ENCODE results near the gene ERCC4. TPM values are rescaled to one million over a fixed set of nuclear protein-coding genes. Genes with fewer than 3 reads are reported as not detected.

Gene ERCC4
- total and polyA plus RNA-seq, 2 experiments from 2014 or later: 5.4 to 21.6 TPM

GRCh38 chr16:13997933-13998332 is 78.0 kb downstream of the ERCC4 start (continued):
- TF ChIP-seq ZNF462 (CRISPR knock-in tag; IDR thresholded peaks at IDR 0.05): no peak
- no peak for TF ChIP-seq REST (IDR thresholded peaks at IDR 0.05; ENCODE audit: unreplicated experiment)
- no peak for TF ChIP-seq ETS1 (IDR thresholded peaks at IDR 0.05)

Measured in GM23338 (cell line).